Ovary (tissue), 9 donors: ENCODE measurements around the gene CMTM6. TPM values are rescaled to one million over a fixed set of nuclear protein-coding genes. Genes with fewer than 3 reads are reported as not detected.

ENCODE experiments used
- DNase-seq, 5 donors: peaks; one replicate each; pipeline ENCODE4 v3.0.0-alpha.2; 2019 to 2020
- H3K27ac ChIP-seq, 2 donors: fragments of 200-600 bp; one replicate each; pipeline versions ENCODE4 v1.5.1 to v1.8.0; 2019 to 2022
- H3K27me3 ChIP-seq: fragments of 200-600 bp; one replicate; pipeline ENCODE4 v1.8.0; 2022
- H3K36me3 ChIP-seq: fragments of 200-600 bp; sonication (generic); one replicate; pipeline ENCODE4 v1.5.1; 2019
- H3K4me1 ChIP-seq: one replicate; pipeline ENCODE4 v1.8.1; 2013; ENCODE audit warnings: mild to moderate bottlenecking, moderate library complexity; ENCODE audit not compliant: insufficient read depth
- H3K4me3 ChIP-seq: fragments of 200-600 bp; sonication (generic); one replicate; pipeline ENCODE4 v1.5.1; 2017
- H3K9me3 ChIP-seq, 2 donors: fragments of 200-600 bp in 1 of 2; sonication (generic) in 1 of 2; one replicate each; pipeline versions ENCODE4 v1.5.1 to v1.8.1; 2013 to 2019; ENCODE audit warnings: mild to moderate bottlenecking in 1 of 2, moderate library complexity in 1 of 2
- EP300 ChIP-seq: sonication (generic); formaldehyde crosslinking; IDR thresholded peaks from one replicate; pipeline ENCODE4 v1.6.1; 2017; ENCODE audit warnings: antibody characterized with exemption
- POLR2A ChIP-seq: fragments of 450-650 bp; IDR thresholded peaks from one replicate; pipeline ENCODE4 v1.6.1; 2017; ENCODE audit warnings: antibody characterized with exemption, mild to moderate bottlenecking, moderate library complexity
- WGBS, 3 donors: extraction: QIAGEN DNeasy Blood & Tissue Kit in 1 of 3; methylation state at CpG; one replicate each; pipeline versions ENCODE4 v1.1.5 to v1.1.7; 2013 to 2017; 5-methylcytosine and 5-hydroxymethylcytosine counted together
- intact Hi-C, 4 donors: fragments of 100-400 bp; cut with DNase I; formaldehyde crosslinking; loops; one replicate each; pipeline versions ENCODE4 v1.11.0 to v1.15.1; 2022 to 2023
- polyA plus RNA-seq, 2 donors: library from polyadenylated mRNA; stranded (reverse); fragments of 200-250 nt in 1 of 2; fragments of 350-450 nt in 1 of 2; fragmentation: Illumina TruSeq in 1 of 2; extraction: RNeasy Lipid Tissue Mini Kit (QIAGEN cat#74804) in 1 of 2; gene quantifications; one replicate each; pipeline ENCODE4 v1.2.3, GENCODE V29; 2013 to 2014
- total RNA-seq, 7 donors: library from RNA; depleted of rRNA in 2 of 7; stranded (reverse); fragments of >200 nt in 2 of 7; fragmentation: NEBNext Ultra II Directional in 3 of 7; extraction: Animal tissue kit (Norgen Biotek cat#: 25700) in 3 of 7; gene quantifications; one replicate each; pipeline versions ENCODE4 v1.1.0 to v1.2.4, GENCODE V29; 2016 to 2023
- TF ChIP-seq, protein P1 (sequence below), 3 donors: fragments of 450-650 bp in 2 of 3; fragments of 200-600 bp in 1 of 3; IDR thresholded peaks; one replicate each; pipeline versions ENCODE4 v1.5.1 to v1.8.0; 2016 to 2022; ENCODE audit warnings: antibody characterized with exemption in 3 of 3, mild to moderate bottlenecking in 1 of 3
- donor health status: DM: no; HTN: no; CAD: no; lungs with moderate emphysema.
- donor health status: DM: no; HTN: no; CAD: no.
- donor health status: Bipolar disorder and iron deficiency.
- donor health status: DM: yes; HTN: yes; CAD: no.
- donor health status: DM: no; HTN: no; CAD: no.
- donor health status: DM: yes; HTN: yes; CAD: no.

Gene CMTM6
- total and polyA plus RNA-seq, 9 donors = 19.7 to 150 (median 25.9) TPM

- intact Hi-C loops = no loop called here
- DNase-seq = no peak
- TF ChIP-seq POLR2A (no peak), EP300 (no peak)
- TF ChIP-seq, protein P1, sequence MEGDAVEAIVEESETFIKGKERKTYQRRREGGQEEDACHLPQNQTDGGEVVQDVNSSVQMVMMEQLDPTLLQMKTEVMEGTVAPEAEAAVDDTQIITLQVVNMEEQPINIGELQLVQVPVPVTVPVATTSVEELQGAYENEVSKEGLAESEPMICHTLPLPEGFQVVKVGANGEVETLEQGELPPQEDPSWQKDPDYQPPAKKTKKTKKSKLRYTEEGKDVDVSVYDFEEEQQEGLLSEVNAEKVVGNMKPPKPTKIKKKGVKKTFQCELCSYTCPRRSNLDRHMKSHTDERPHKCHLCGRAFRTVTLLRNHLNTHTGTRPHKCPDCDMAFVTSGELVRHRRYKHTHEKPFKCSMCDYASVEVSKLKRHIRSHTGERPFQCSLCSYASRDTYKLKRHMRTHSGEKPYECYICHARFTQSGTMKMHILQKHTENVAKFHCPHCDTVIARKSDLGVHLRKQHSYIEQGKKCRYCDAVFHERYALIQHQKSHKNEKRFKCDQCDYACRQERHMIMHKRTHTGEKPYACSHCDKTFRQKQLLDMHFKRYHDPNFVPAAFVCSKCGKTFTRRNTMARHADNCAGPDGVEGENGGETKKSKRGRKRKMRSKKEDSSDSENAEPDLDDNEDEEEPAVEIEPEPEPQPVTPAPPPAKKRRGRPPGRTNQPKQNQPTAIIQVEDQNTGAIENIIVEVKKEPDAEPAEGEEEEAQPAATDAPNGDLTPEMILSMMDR (IDR thresholded peaks at IDR 0.05) = no peak
- no peaks in the 10 kb centered on the region for H3K9me3 ChIP-seq
- H3K4me3 ChIP-seq = no peak overlapping the region
- no peaks in the 10 kb centered on the region for H3K4me1 ChIP-seq
- WGBS, 3 donors = 85 to 94% (median 92%) methylated on average over 4 of the region's 4 CpGs
- no peaks in the 10 kb centered on the region for H3K27me3 ChIP-seq
- no peaks in the 10 kb centered on the region for H3K36me3 ChIP-seq
- no peak overlapping the region for H3K27ac ChIP-seq
These were observed 50.6 kb downstream of the CMTM6 start for GRCh38 chr3:32452009-32452408.

DNA sequence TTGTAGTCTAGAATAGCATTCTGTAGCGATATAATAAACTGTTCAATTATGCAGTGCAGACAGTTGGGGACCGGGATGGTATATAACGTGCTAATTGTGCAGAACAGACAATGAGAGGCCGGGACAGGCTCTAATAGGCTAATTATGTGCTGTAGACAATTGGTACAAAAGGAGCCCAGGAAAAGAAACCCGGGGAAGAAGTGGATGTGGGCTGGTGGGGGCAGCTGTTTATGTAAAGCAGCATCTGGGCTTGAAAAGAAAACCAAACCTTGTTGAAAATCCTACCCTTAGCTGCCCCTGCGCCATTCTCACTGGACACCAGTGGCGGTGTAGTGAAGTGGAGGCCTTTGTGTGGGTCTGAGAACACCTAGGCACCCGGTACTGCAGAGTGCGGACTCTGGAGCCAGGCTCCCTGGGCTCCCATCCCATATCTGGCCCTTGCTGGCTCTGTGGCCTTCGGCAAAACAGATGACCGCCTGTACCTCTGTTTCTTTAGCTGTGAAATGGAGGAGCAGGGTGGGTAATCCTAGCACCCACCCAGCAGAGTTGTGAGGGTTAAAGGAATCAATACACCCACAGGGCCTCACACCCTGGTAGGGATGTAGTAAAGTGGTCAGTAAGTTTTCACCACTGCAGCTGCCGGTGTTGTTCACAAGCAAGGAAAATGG is 51.5 kb downstream of the CMTM6 start:
- H3K36me3 ChIP-seq = no peaks in the 10 kb centered on the region
- H3K27me3 ChIP-seq = no peaks in the 10 kb centered on the region
- H3K9me3 ChIP-seq = no peaks in the 10 kb centered on the region
- WGBS, 3 donors = 93 to 94% (median 94%) methylated on average over 12 of the region's 12 CpGs
- no peak for DNase-seq
- H3K4me1 ChIP-seq = no peaks in the 10 kb centered on the region
- intact Hi-C loops = no loop called here
- no peak overlapping the region for H3K4me3 ChIP-seq
- TF ChIP-seq EP300 (no peak), POLR2A (no peak)
- TF ChIP-seq, protein P1 (IDR thresholded peaks at IDR 0.05) = no peak
- H3K27ac ChIP-seq = no peak overlapping the region

- intact Hi-C loops = no loop called here
- 94 to 100% (median 97%) methylated on average over 2 of the region's 2 CpGs for WGBS, 3 donors
- Histone ChIP-seq H3K4me1 (no peaks in the 10 kb centered on the region), H3K4me3 (no peak overlapping the region), H3K9me3 (no peaks in the 10 kb centered on the region), H3K27me3 (no peaks in the 10 kb centered on the region), H3K27ac (no peak overlapping the region), H3K36me3 (no peaks in the 10 kb centered on the region)
- no peak for DNase-seq
- no peak for TF ChIP-seq POLR2A
- TF ChIP-seq, protein P1 (IDR thresholded peaks at IDR 0.05) = no peak
- TF ChIP-seq EP300 = no peak
These were observed 52.2 kb downstream of the CMTM6 start for GRCh38 chr3:32450426-32450825.

GRCh38 chr3:32449691-32450090 is 53.0 kb downstream of the CMTM6 start:
- DNase-seq = no peak
- intact Hi-C loops = no loop called here
- no peaks in the 10 kb centered on the region for H3K9me3 ChIP-seq
- no peaks in the 10 kb centered on the region for H3K4me1 ChIP-seq
- no peak overlapping the region for H3K27ac ChIP-seq
- WGBS, 3 donors = 89 to 96% (median 94%) methylated on average over 3 of the region's 3 CpGs
- H3K27me3 ChIP-seq = no peaks in the 10 kb centered on the region
- TF ChIP-seq POLR2A (no peak), EP300 (no peak)
- TF ChIP-seq, protein P1 (IDR thresholded peaks at IDR 0.05) = no peak
- no peak overlapping the region for H3K4me3 ChIP-seq
- H3K36me3 ChIP-seq = no peaks in the 10 kb centered on the region
